Measurements from ENCODE around the gene TMEM109. TPM values are rescaled to one million over a fixed set of nuclear protein-coding genes. Genes with fewer than 3 reads are reported as not detected.
"Not testable (repeated sequence)": the region's sequence is repeated elsewhere in the genome, so short reads cannot be mapped to it uniquely, and the experiment has no call there.

TMEM109 gene
- total RNA-seq, 2 donors from 2014 or later: 31.9 to 95.1 TPM

GRCh38 chr11:60899977-60900376 lies 14.0 kb upstream of the TMEM109 start:
- DNase-seq (ENCODE audit: low spot score in 2 of 2) (no peak), ATAC-seq (no peak)
- Mint-ChIP-seq H3K9me3 (no peaks in the 10 kb centered on the region), H3K36me3 (peaks cover 24 to 39% of the 10 kb centered on the region in 2 donors), H3K27ac (no peak overlapping the region)

- DNase-seq (ENCODE audit: low spot score in 2 of 2): no peak
- Mint-ChIP-seq H3K27ac (peak overlapping the region; percentile 67 to 87), H3K36me3 (peaks cover 27 to 40% of the 10 kb centered on the region in 2 donors), H3K9me3 (no peaks in the 10 kb centered on the region)
- ATAC-seq: no peak
These were observed 13.1 kb upstream of the TMEM109 start for GRCh38 chr11:60900673-60901404.

DNA sequence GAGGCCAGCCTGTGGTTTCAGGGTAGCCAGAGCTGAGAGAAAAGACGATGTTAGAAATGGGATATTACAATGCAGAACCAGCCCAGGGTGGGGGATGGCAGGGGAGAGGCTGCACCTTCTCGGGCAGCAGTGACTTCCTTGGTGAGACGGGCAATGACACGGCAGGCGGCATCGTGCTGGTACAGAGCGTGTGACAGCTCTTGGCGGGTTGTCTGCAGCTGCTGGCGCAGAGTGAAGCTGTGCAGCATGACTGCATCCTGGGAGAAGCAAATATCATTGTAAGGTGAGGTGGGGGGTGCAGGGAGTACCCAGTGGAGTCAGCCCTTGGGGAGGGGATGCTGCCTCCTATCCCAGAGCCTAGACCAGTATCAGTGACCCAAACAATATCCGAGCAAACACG lies 11.3 kb upstream of the TMEM109 start:
- ATAC-seq: no peak
- peak overlapping the region in 1 of 2 donors; percentile 37 for H3K27ac Mint-ChIP-seq
- no peaks in the 10 kb centered on the region for H3K9me3 Mint-ChIP-seq
- peaks cover 17 to 43% of the 10 kb centered on the region in 2 donors for H3K36me3 Mint-ChIP-seq
- DNase-seq (ENCODE audit: low spot score in 2 of 2): no peak

- Mint-ChIP-seq H3K9me3 (no peaks in the 10 kb centered on the region), H3K36me3 (peaks cover 9 to 31% of the 10 kb centered on the region in 2 donors), H3K27ac (peak overlapping the region; percentile 96)
- DNase-seq (ENCODE audit: low spot score in 2 of 2) (no peak), ATAC-seq (no peak)
These were observed 8.9 kb upstream of the TMEM109 start for GRCh38 chr11:60905047-60905446.

DNA sequence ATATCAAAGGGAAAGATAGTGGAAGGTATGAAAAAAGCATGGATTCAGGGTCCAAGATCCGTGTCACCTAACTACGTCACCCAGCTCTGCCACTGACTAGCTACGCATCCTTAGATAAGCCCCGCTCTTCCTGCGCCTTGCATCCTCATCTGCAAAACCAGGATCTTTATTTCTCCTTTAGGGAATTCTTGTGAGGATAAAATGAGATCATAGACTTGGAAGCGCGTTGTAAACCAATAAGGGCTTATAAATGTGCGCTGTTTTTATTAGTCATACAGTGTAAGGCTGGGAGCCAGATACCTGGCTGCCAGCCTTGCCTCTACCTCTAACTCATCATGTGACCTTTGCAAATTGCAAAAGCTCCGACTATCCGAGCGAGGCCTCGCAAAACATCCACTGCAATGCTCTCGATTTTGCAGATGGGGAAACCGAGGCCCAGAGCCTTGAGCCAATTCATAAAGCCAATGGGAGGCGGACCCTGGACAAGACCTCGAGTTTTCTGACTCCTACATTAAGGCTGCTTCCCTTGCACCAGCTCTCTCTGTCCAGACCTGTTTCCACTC lies 8.3 kb upstream of the TMEM109 start:
- ATAC-seq (peak in 1 of 2 donors; percentile 43), DNase-seq (ENCODE audit: low spot score in 2 of 2) (peak in 1 of 2 donors; percentile 66)
- peaks cover 9 to 30% of the 10 kb centered on the region in 2 donors for H3K36me3 Mint-ChIP-seq
- peaks cover 0 to 3% of the 10 kb centered on the region in 2 donors for H3K9me3 Mint-ChIP-seq
- peak overlapping the region; percentile 96 for H3K27ac Mint-ChIP-seq

- Mint-ChIP-seq H3K27ac (peak within 1 kb of the TSS; percentile 96), H3K36me3 (peaks cover 9 to 25% of the 10 kb centered on the region in 2 donors), H3K9me3 (peaks cover 0 to 5% of the 10 kb centered on the region in 2 donors)
- DNase-seq (ENCODE audit: low spot score in 2 of 2) (peak; percentile 98 to 100), ATAC-seq (peak; percentile 89 to 94)
These were observed 7.6 kb upstream of the TMEM109 start, which contains the start of gene PRPF19 for GRCh38 chr11:60906132-60906972. Gene PRPF19 (minus strand): TSS chr11:60906585. CDS start chr11:60906382, 203 bp downstream.

DNA sequence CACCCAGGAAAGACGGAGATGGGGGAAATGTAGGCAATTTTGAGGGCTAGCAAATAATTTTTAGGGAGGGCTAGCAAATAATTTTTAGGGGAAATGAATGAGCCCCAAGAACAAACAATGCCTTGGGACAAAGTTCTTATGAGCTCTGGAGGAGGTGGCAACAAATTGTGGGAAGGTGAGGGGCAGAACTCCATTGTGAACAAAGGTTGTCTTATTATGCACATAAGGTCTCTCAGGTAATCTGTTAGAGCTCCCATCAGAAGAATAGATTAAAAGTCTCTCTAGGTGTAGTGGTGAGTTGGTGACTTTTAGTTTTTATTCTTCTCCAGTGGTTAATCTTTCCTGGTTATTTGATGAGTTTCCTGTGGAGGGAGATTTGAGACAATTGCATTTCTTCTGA lies 5.2 kb upstream of the TMEM109 start:
- Mint-ChIP-seq H3K36me3 (peaks cover 9 to 25% of the 10 kb centered on the region in 2 donors), H3K27ac (peak overlapping the region in 1 of 2 donors; percentile 96), H3K9me3 (peaks cover 0 to 5% of the 10 kb centered on the region in 2 donors)
- no peak for DNase-seq (ENCODE audit: low spot score in 2 of 2)
- no peak for ATAC-seq

GRCh38 chr11:60909680-60910280 lies 4.2 kb upstream of the TMEM109 start:
- Mint-ChIP-seq H3K27ac (peak overlapping the region in 1 of 2 donors; percentile 60), H3K36me3 (peaks cover 9 to 21% of the 10 kb centered on the region in 2 donors)
- not testable (repeated sequence) for ATAC-seq; DNase-seq (ENCODE audit: low spot score in 2 of 2); H3K9me3 Mint-ChIP-seq

DNA sequence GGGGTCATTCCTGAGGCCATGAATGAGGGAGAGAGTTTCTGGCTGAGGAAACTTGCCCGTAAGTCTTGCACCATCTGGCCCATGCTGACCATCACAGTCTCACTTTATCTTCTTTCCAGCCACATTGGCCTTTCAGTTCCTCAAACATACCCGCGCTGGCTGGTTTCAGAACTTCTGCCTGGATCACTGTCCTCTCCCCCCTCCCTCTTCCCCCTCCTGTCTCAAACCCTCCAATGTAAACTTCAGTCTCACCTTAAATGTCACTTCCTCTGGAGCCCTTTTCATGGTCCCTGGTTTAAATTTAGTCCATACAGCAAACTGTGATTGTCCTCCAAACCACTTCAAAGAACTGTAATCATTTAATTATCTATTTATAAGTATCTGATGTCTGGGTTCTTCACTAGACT lies 3.7 kb upstream of the TMEM109 start:
- DNase-seq (ENCODE audit: low spot score in 2 of 2) (no peak), ATAC-seq (no peak)
- H3K9me3 Mint-ChIP-seq: peaks cover 0 to 5% of the 10 kb centered on the region in 2 donors
- peak overlapping the region in 1 of 2 donors; percentile 60 for H3K27ac Mint-ChIP-seq
- peaks cover 7 to 20% of the 10 kb centered on the region in 2 donors for H3K36me3 Mint-ChIP-seq

- ATAC-seq (no peak), DNase-seq (ENCODE audit: low spot score in 2 of 2) (no peak)
- Mint-ChIP-seq H3K9me3 (peaks cover 0 to 5% of the 10 kb centered on the region in 2 donors), H3K36me3 (peaks cover 7 to 20% of the 10 kb centered on the region in 2 donors), H3K27ac (peak overlapping the region in 1 of 2 donors; percentile 60)
These were observed 3.1 kb upstream of the TMEM109 start for GRCh38 chr11:60910711-60911380.

- DNase-seq (ENCODE audit: low spot score in 2 of 2) (peak in 1 of 2 donors; percentile 23), ATAC-seq (peak; percentile 1 to 39)
- Mint-ChIP-seq H3K27ac (peak overlapping the region; percentile 77 to 88), H3K36me3 (peaks cover 9 to 20% of the 10 kb centered on the region in 2 donors), H3K9me3 (peaks cover 0 to 5% of the 10 kb centered on the region in 2 donors)
These were observed 1.6 kb upstream of the TMEM109 start for GRCh38 chr11:60912223-60912850.

GRCh38 chr11:60912851-60913528 lies 968 bp upstream of the TMEM109 start:
- peaks cover 9 to 20% of the 10 kb centered on the region in 2 donors for H3K36me3 Mint-ChIP-seq
- ATAC-seq: no peak
- peak overlapping the region; percentile 4 to 88 for H3K27ac Mint-ChIP-seq

GRCh38 chr11:60914633-60915247 lies 782 bp downstream of the TMEM109 start:
- H3K27ac Mint-ChIP-seq: peak overlapping the region; percentile 48 to 82
- H3K9me3 Mint-ChIP-seq: peaks cover 0 to 5% of the 10 kb centered on the region in 2 donors
- H3K36me3 Mint-ChIP-seq: peaks cover 12 to 25% of the 10 kb centered on the region in 2 donors

More at GRCh38 chr11:60912851-60913528, 968 bp upstream of the TMEM109 start:
- peaks cover 0 to 5% of the 10 kb centered on the region in 2 donors for H3K9me3 Mint-ChIP-seq
- no peak for DNase-seq (ENCODE audit: low spot score in 2 of 2)

DNA sequence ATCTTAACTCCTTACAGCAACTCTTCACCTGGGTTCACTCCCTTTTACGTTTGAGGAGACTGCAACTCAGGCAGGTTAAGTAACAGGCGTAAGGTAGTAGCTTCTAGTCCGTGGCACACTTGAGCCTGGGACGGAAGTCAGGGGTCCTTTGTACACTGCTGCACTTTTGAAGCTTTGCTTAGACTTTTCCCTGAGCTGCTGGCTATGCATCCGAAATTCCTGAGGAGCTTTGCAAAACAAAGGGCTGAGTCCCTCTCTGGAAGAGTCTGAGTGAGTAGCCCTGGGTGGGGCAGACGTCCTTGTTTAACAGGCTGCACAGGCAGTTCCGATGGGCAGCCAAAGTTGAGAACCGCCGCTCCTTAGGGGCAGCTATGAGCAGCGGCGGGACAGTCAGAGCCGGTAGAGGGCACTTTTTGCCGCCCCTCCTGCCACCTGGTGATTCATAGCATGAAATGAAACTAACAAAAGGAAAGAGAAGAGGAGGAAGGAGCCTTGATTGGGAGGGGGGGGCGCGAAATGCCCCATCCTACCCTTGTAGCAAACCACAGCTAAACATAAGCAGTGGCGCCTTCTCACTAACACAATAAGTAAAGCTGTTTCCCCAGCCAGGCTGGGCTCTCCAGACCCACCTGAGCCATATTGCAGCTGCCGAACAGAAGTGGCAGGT lies 1.4 kb downstream of the TMEM109 start:
- peak; percentile 55 to 73 for ATAC-seq
- H3K27ac Mint-ChIP-seq: peak overlapping the region; percentile 48 to 82
- peak; percentile 61 to 78 for DNase-seq (ENCODE audit: low spot score in 2 of 2)
- peaks cover 0 to 5% of the 10 kb centered on the region in 2 donors for H3K9me3 Mint-ChIP-seq
- peaks cover 19 to 32% of the 10 kb centered on the region in 2 donors for H3K36me3 Mint-ChIP-seq

More at GRCh38 chr11:60914633-60915247, 782 bp downstream of the TMEM109 start:
- peak; percentile 17 to 27 for ATAC-seq
- DNase-seq (ENCODE audit: low spot score in 2 of 2): peak in 1 of 2 donors; percentile 42
